HCT116 (cell line): ENCODE data around the gene GNB4. TPM values are rescaled to one million over a fixed set of nuclear protein-coding genes. Genes with fewer than 3 reads are reported as not detected.

ENCODE experiments used
- ATAC-seq: fragments of 200-7000 bp; cut with Tn5 transposase; 2 replicates; pipeline ENCODE4 v1.9.1; 2020; ENCODE audit warnings: mild to moderate bottlenecking, moderate library complexity
- BruUV-seq: library from RNA; stranded (reverse); fragments of 400-500 nt; replicated peaks from 2 replicates; lab custom pipeline; 2021; lab: Mats Ljungman, UMichigan
- CTCF ChIA-PET: fragments of 300-600 bp; sonication (Branson Sonifier 250); formaldehyde crosslinking; loops from one replicate; lab custom pipeline; 2021; ENCODE audit warnings: antibody characterized with exemption; lab: Charles Lee
- POLR2A ChIA-PET: fragments of 300-600, 350-600 bp; sonication (Branson Sonifier 250); formaldehyde crosslinking; loops from one replicate; lab custom pipeline; 2021; ENCODE audit warnings: antibody characterized with exemption; lab: Charles Lee
- RAD21 ChIA-PET, 2 experiments: fragments of 300-600 bp; sonication (Branson Sonifier 250); formaldehyde crosslinking; loops; one replicate each; lab custom pipeline; 2023; ENCODE audit warnings: low total read pairs in 2 of 2; ENCODE audit not compliant: uncharacterized antibody in 2 of 2, unreplicated experiment in 2 of 2, low non-redundant PET in 1 of 2; lab: Charles Lee
- DNase-seq: peaks from one replicate; pipeline ENCODE4 v3.0.0-alpha.2; 2010; ENCODE audit warnings: low read depth, low spot score
- H2AFZ ChIP-seq: fragments of 200-600 bp; shearing (Covaris generic), sonication (generic); 2 replicates; pipeline ENCODE4 v1.6.1; 2017; ENCODE audit warnings: low read depth, mixed run types, mixed read lengths, antibody characterized with exemption, low read length; ENCODE audit not compliant: poor library complexity, severe bottlenecking
- H3K27ac ChIP-seq: 2 replicates; pipeline ENCODE4 v1.5.1; 2012; ENCODE audit warnings: low read depth, low read length
- H3K27me3 ChIP-seq: fragments of 200-600 bp; sonication (generic); 2 replicates; pipeline ENCODE4 v1.6.1; 2016; ENCODE audit warnings: mixed run types, low read length, mixed read lengths; ENCODE audit not compliant: insufficient read depth
- H3K36me3 ChIP-seq, 2 experiments: fragments of 200-500 bp in 1 of 2; fragments of 200-600 bp in 1 of 2; sonication (Bioruptor generic) in 1 of 2; sonication (generic) in 1 of 2; 2 replicates each; pipeline versions ENCODE4 v1.5.1 to v1.6.1; 2014 to 2016; ENCODE audit warnings: low read length in 2 of 2, inconsistent platforms in 1 of 2, mixed read lengths in 1 of 2, mixed run types in 1 of 2; ENCODE audit not compliant: insufficient read depth in 2 of 2, control insufficient read depth in 1 of 2
- H3K4me1 ChIP-seq, 2 experiments: fragments of 200-600 bp in 1 of 2; sonication (generic) in 1 of 2; 2 replicates each; pipeline versions ENCODE4 v1.5.1 to v1.6.1; 2012 to 2017; ENCODE audit warnings: low read length in 2 of 2, inconsistent platforms in 1 of 2, mild to moderate bottlenecking in 1 of 2, mixed read lengths in 1 of 2, mixed run types in 1 of 2, moderate library complexity in 1 of 2; ENCODE audit not compliant: insufficient read depth in 2 of 2, control insufficient read depth in 1 of 2
- H3K4me2 ChIP-seq: fragments of 200-600 bp; sonication (generic); 2 replicates; pipeline ENCODE4 v1.6.1; 2017; ENCODE audit warnings: mixed run types, low read length, mixed read lengths
- H3K4me3 ChIP-seq, 2 experiments: fragments of 200-600 bp in 1 of 2; sonication (generic) in 1 of 2; replicated peaks in 1 of 2; 2 replicates each; pipeline ENCODE4 v1.5.1; 2011 to 2016; ENCODE audit warnings: low read length in 2 of 2, control low read depth in 1 of 2, low read depth in 1 of 2, mild to moderate bottlenecking in 1 of 2, mixed read lengths in 1 of 2, mixed run types in 1 of 2
- H3K79me2 ChIP-seq: fragments of 200-600 bp; sonication (generic); 2 replicates; pipeline ENCODE4 v1.6.1; 2017; ENCODE audit warnings: mild to moderate bottlenecking, mixed run types, low read length, moderate library complexity, mixed read lengths; ENCODE audit not compliant: insufficient read depth
- H3K9ac ChIP-seq: fragments of 200-600 bp; sonication (generic); 2 replicates; pipeline ENCODE4 v1.6.1; 2016; ENCODE audit warnings: low read length, mixed read lengths
- H3K9me2 ChIP-seq: fragments of 200-600 bp; sonication (generic), shearing (Covaris generic); 2 replicates; pipeline ENCODE4 v1.6.1; 2017; ENCODE audit warnings: mixed run types, mild to moderate bottlenecking, moderate library complexity; ENCODE audit not compliant: insufficient read depth
- H3K9me3 ChIP-seq, 2 experiments: fragments of 200-500 bp in 1 of 2; fragments of 200-600 bp in 1 of 2; sonication (Bioruptor generic) in 1 of 2; sonication (generic) in 1 of 2; 2 replicates each; pipeline ENCODE4 v1.6.1; 2014 to 2017; ENCODE audit warnings: low read length in 2 of 2, mixed read lengths in 2 of 2, inconsistent platforms in 1 of 2, low read depth in 1 of 2, mild to moderate bottlenecking in 1 of 2, mixed run types in 1 of 2, moderate library complexity in 1 of 2; ENCODE audit not compliant: control insufficient read depth in 1 of 2, insufficient read depth in 1 of 2
- H4K20me1 ChIP-seq: fragments of 200-600 bp; sonication (generic), shearing (Covaris generic); 2 replicates; pipeline ENCODE4 v1.6.1; 2017; ENCODE audit warnings: mixed run types, mild to moderate bottlenecking, moderate library complexity; ENCODE audit not compliant: insufficient read depth
- CBX3 ChIP-seq: IDR thresholded peaks from 2 replicates; pipeline ENCODE4 v1.6.1; 2012; ENCODE audit warnings: low read depth
- CEBPB ChIP-seq: IDR thresholded peaks from 2 replicates; pipeline ENCODE4 v1.6.1; 2012; ENCODE audit warnings: low read depth
- RAD21 ChIP-seq: IDR thresholded peaks from 2 replicates; pipeline ENCODE4 v1.6.1; 2012; ENCODE audit warnings: low read depth, mild to moderate bottlenecking
- TCF7L2 ChIP-seq: IDR thresholded peaks from 2 replicates; pipeline ENCODE4 v1.7.0; 2011; ENCODE audit warnings: borderline replicate concordance, inconsistent platforms; ENCODE audit not compliant: insufficient read depth, insufficient read length; ENCODE audit errors: extremely low read depth
- ZFX ChIP-seq: fragments of 450-650 bp; IDR thresholded peaks from 2 replicates; pipeline ENCODE4 v1.6.1; 2017
- intact Hi-C: fragments of 100-400 bp; cut with micrococcal nuclease; formaldehyde crosslinking; loops from 2 replicates; pipeline ENCODE4 v1.10.0; 2022
- total RNA-seq: library from RNA; stranded (reverse); gene quantifications from one replicate; pipeline ENCODE4 v1.2.1, GENCODE V29; 2021; ENCODE audit not compliant: unreplicated experiment
- TF ChIP-seq, protein P1 (sequence below): IDR thresholded peaks from 2 replicates; pipeline ENCODE4 v1.6.1; 2012
- TF ChIP-seq, protein P2 (sequence below), 3 experiments: fragments of 200-600 bp in 1 of 3; sonication (generic) in 1 of 3; IDR thresholded peaks in 2 of 3; conservative IDR thresholded peaks in 1 of 3; 2 replicates each; pipeline ENCODE4 v1.5.1; 2012 to 2017; ENCODE audit warnings: low read depth in 2 of 3, low read length in 2 of 3, antibody characterized with exemption in 1 of 3, borderline replicate concordance in 1 of 3, control low read depth in 1 of 3, mild to moderate bottlenecking in 1 of 3, mixed read lengths in 1 of 3, mixed run types in 1 of 3, moderate library complexity in 1 of 3; ENCODE audit not compliant: insufficient read depth in 1 of 3
- TF ChIP-seq, protein P3 (sequence below): IDR thresholded peaks from 2 replicates; pipeline ENCODE4 v1.6.1; 2011; ENCODE audit warnings: mild to moderate bottlenecking, low read length, moderate library complexity; ENCODE audit not compliant: insufficient replicate concordance; ENCODE audit errors: extremely low read depth
- TF ChIP-seq, protein P4 (sequence below): IDR thresholded peaks from 2 replicates; pipeline ENCODE4 v1.6.1; 2012

Gene GNB4
- total RNA-seq, 1 experiment from 2014 or later, result 0.10 TPM

DNA sequence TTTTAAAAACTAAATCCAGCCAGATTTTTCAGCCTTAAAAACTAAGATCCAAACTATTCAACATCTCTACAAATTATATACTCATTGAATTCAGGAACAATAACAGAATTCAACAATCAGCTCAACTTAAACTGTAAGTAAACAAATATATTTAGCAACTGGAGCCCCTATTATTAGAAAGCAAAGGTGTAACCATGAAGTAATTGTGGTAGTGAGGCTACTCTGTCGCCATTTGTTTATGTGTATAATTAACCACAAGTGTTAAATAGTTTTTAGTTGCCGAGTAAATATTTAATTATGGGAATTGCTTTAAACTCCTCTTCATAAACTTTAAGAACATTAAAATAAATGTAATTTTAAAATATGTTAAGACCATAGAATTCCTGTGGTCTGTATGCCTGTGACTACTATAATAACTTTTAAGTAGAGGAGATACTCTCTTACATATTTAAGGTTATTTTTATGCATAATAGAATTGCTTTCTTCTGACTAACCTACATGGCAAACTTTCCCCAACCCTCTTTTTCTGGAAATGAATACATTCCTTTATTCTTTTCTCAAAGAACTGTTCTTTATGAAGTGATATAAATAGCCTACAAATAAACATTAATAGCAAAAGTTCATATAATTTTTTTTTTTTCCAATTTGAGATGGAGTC is 52.6 kb downstream of the GNB4 start:
- CTCF ChIA-PET, result no interaction called here
- BruUV-seq, result no TSS peak
- intact Hi-C loops, result no loop called here

More for the DNA sequence above, 52.6 kb downstream of the GNB4 start:
- DNase-seq (no peak), ATAC-seq (no peak)
- Histone ChIP-seq H3K36me3 (peaks cover 0 to 4% of the 10 kb centered on the region in 2 experiments; a peak in 1 of 4 replicates), H2AFZ (no peak overlapping the region), H3K9ac (no peak overlapping the region), H3K4me2 (no peak overlapping the region), H3K79me2 (no peaks in the 10 kb centered on the region), H3K4me3 (no peak overlapping the region), H3K9me3 (no peaks in the 10 kb centered on the region), H3K9me2 (no peaks in the 10 kb centered on the region), H3K27me3 (no peaks in the 10 kb centered on the region), H4K20me1 (no peaks in the 10 kb centered on the region), H3K4me1 (no peaks in the 10 kb centered on the region), H3K27ac (no peak overlapping the region)
- POLR2A ChIA-PET, result no interaction called here
- TF ChIP-seq, protein P1, sequence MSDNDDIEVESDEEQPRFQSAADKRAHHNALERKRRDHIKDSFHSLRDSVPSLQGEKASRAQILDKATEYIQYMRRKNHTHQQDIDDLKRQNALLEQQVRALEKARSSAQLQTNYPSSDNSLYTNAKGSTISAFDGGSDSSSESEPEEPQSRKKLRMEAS, result no peak
- no peak for TF ChIP-seq RAD21
- no peak for TF ChIP-seq ZFX
- TF ChIP-seq, protein P2, sequence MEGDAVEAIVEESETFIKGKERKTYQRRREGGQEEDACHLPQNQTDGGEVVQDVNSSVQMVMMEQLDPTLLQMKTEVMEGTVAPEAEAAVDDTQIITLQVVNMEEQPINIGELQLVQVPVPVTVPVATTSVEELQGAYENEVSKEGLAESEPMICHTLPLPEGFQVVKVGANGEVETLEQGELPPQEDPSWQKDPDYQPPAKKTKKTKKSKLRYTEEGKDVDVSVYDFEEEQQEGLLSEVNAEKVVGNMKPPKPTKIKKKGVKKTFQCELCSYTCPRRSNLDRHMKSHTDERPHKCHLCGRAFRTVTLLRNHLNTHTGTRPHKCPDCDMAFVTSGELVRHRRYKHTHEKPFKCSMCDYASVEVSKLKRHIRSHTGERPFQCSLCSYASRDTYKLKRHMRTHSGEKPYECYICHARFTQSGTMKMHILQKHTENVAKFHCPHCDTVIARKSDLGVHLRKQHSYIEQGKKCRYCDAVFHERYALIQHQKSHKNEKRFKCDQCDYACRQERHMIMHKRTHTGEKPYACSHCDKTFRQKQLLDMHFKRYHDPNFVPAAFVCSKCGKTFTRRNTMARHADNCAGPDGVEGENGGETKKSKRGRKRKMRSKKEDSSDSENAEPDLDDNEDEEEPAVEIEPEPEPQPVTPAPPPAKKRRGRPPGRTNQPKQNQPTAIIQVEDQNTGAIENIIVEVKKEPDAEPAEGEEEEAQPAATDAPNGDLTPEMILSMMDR (IDR thresholded peaks at IDR 0.05 in 2 of 3, conservative IDR thresholded peaks at IDR 0.05 in 1 of 3; ENCODE audit: borderline replicate concordance in 1 of 3, insufficient read depth in 1 of 3, low read depth in 2 of 3, low read length in 2 of 3), result no peak
- TF ChIP-seq, protein P3, sequence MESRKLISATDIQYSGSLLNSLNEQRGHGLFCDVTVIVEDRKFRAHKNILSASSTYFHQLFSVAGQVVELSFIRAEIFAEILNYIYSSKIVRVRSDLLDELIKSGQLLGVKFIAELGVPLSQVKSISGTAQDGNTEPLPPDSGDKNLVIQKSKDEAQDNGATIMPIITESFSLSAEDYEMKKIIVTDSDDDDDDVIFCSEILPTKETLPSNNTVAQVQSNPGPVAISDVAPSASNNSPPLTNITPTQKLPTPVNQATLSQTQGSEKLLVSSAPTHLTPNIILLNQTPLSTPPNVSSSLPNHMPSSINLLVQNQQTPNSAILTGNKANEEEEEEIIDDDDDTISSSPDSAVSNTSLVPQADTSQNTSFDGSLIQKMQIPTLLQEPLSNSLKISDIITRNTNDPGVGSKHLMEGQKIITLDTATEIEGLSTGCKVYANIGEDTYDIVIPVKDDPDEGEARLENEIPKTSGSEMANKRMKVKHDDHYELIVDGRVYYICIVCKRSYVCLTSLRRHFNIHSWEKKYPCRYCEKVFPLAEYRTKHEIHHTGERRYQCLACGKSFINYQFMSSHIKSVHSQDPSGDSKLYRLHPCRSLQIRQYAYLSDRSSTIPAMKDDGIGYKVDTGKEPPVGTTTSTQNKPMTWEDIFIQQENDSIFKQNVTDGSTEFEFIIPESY, result no peak
- TF ChIP-seq, protein P4, sequence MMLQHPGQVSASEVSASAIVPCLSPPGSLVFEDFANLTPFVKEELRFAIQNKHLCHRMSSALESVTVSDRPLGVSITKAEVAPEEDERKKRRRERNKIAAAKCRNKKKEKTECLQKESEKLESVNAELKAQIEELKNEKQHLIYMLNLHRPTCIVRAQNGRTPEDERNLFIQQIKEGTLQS, result no peak
- TF ChIP-seq TCF7L2, result no peak
- TF ChIP-seq CBX3, result no peak
- no peak for TF ChIP-seq CEBPB
- RAD21 ChIA-PET, result no interaction called here
